HG02840 (cell line): Measurements from ENCODE around the gene DIAPH3.
A peak's percentile ranks its signal among the peaks of the same experiment; 100 is the strongest.

Source experiments
- ATAC-seq: cut with Tn5 transposase; IDR thresholded peaks from one replicate; pipeline ENCODE4 v1.9.1; 2021; ENCODE audit warnings: mild to moderate bottlenecking, moderate library complexity, moderate number of reproducible peaks; ENCODE audit not compliant: unreplicated experiment, low FRiP score

The DIAPH3 gene

GRCh38 chr13:59690857-59691500 is 472.7 kb downstream of the DIAPH3 start:
- ATAC-seq, result no peak

- no peak for ATAC-seq
Measured at GRCh38 chr13:59689057-59689456, 474.7 kb downstream of the DIAPH3 start.

DNA sequence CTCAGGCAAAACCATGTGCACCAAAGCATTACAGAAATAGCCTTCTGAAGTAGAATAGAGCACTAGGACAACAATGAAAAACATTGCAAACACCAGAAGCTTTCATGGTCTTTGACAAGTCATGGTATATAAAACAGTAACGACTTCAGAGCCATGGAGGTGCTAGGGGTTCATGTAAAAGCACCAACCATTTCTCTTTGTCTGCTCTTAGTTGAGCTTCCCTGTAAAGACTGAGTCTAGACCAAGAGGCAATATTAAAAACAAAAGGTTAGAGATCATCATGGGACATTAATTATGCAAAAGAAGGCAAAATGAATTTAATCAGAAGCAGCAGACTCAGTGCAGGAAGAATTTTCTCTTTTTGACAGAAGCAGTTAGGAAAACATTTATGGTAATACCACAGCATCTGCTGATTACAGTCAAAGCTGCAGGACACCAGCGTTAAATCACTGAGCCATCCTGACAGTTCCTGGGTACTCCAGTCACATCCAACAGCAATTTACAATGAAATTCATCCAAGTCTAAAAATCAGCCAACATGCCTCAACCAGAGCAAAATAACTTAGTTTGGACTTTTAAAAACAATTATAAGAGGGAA is 476.8 kb downstream of the DIAPH3 start:
- no peak for ATAC-seq

GRCh38 chr13:59684105-59684504 is 479.6 kb downstream of the DIAPH3 start:
- no peak for ATAC-seq

- ATAC-seq, result no peak
Measured at GRCh38 chr13:59681636-59682311, 482.0 kb downstream of the DIAPH3 start.

GRCh38 chr13:59680429-59681024 is 483.2 kb downstream of the DIAPH3 start:
- ATAC-seq, result no peak

DNA sequence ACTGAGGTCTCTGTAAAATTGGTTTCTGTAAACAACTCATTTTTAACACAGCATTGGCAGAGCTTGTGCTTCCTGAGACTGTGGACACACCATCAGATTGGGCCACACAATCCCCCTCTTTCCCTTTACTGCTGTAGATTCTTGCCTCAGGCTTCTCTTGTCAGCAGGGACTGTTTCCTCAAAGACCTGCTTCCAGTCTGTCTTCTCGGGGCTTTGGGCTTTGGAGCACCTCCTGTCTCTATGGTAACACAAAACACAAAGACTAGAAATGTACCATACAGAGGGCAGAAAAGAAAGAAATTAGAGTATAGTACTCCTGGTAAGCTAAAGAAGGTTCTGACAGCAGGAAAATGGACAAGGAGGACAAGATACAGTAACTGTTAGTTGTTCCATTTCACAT is 484.5 kb downstream of the DIAPH3 start:
- no peak for ATAC-seq

DNA sequence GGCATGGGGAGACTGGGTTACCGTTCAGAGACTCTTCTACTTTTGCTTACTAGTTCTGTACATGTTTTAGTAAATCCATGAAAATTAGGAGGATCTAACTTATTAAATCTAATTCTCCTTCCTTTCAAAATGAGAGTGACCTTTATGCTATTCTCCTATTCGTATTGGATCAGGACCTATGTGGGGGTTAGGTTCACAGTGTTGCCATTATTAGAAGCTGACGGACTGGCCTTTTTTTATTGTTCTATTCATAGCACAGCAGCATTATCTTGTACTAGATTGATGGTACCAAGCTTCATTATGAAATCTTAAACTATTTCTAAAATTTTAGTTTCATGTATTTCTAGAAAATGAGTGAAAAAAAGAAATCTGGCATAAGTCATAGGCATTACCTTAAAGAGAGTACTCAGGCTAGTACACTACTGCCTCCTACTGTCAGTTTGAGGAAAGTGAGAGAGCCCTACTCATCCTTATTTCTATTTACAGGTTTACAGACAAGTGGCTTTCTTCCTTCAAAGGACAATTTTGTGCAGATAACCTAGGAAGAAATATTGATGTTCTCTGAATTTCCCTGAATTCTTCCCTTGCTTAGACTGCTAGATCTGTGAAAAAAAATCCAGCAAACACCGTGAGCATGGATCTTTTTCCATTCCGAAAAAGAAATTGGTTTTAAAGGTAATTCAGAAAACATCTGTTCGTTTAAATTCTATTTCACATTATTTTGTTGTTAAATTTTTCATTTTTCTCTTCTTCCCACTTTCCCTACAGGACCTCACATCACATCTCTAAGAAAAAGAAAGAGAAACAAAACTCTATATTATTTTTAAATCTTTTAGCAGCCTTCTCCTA is 485.5 kb downstream of the DIAPH3 start:
- peak; percentile 69 for ATAC-seq

GRCh38 chr13:59677430-59677829 is 486.3 kb downstream of the DIAPH3 start:
- ATAC-seq, result no peak

DNA sequence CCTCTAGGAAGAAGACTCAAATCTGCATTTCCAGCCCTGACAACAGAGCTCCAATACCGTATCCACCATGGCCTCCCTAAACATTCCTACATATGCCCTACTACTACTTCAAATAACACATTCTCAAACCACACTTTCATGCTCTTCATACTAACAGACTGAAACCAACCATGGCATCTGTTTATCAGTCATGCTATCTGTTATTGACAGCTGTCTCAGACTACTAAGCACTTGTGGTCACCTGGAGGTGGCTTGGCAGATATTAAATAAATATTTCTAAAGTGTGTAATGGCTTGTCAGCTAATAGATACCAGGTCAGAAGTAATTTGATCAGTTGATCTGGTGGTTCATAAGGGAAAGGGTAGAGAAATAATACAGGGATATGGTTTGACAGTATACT is 489.1 kb downstream of the DIAPH3 start:
- ATAC-seq, result no peak

GRCh38 chr13:59673286-59673685 is 490.4 kb downstream of the DIAPH3 start:
- ATAC-seq, result no peak

DNA sequence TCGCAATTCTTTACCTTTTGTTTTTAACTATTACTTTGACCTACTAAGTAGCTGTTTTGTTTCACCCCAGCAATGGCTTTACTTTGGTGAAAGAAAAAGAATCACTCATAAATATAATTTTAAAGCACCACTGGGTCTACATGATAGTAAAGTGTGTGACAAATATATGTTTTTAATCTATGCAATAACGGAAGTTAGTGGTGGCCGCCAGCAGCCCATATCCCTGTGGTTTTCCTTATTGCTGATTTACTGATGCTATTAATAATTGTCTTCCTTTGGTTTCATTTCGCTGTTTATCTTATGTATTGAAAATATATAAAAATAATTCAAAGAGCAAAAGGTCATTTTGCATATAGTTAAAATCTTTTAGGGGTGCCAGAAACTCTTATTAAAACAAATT is 491.3 kb downstream of the DIAPH3 start:
- no peak for ATAC-seq

GRCh38 chr13:59671881-59672280 is 491.8 kb downstream of the DIAPH3 start:
- no peak for ATAC-seq

DNA sequence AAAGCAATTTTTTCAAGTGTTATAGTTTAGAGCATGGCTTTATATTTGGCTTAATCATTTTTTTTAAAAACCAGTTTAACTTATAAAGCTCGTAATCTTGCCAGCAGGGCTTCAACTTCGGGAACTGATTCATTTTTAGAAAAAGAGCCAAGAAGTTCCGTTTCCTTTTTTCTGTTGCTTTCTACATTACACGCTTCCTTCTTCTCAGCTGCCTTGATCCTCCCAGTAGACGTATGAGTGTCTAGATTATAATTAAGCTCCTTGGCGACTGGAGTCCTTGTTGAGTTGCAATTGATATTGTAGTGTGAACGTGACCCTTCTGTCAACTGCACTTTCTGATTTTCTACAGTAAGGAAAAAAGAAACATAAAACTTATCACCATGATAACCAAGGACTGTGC is 497.2 kb downstream of the DIAPH3 start:
- no peak for ATAC-seq

DNA sequence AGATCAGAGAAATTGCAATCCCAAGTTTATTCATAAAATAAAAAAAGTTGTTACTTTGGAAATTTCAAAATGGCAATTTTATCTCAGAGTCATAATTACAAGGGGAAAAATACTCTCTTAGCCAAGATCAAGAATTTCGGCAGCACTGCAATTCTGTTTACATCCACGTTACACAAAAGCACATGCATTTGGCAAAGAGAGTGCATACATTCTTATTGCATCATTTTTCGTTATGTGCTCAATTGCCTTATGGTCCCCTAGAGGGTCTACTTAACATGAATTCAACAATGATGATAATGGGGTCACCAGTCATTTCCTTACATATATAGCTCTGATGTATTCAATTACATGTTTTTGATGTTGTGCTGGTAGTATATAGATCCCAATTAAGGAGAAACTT is 498.0 kb downstream of the DIAPH3 start:
- ATAC-seq, result no peak

GRCh38 chr13:59665184-59665583 is 498.5 kb downstream of the DIAPH3 start:
- no peak for ATAC-seq

DNA sequence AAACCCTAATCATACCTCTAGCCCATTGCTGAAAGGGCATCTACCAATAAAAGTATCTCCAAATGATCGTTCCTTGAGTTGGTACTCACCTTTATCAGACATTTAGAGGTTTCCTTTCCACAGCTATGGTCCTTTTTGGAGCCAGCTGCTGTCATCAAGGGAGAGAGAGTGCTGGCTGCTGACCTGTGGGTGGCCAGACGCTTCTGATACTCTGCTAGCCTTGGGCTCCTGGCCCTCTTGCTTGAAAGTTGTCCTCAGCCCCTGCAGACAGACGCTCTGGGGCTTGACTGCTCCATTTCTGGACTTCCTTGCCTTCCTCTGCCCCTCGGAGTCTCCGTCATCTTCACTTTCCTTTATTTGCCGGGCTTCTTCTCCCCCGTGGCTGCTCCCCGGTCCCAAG is 499.1 kb downstream of the DIAPH3 start:
- no peak for ATAC-seq

DNA sequence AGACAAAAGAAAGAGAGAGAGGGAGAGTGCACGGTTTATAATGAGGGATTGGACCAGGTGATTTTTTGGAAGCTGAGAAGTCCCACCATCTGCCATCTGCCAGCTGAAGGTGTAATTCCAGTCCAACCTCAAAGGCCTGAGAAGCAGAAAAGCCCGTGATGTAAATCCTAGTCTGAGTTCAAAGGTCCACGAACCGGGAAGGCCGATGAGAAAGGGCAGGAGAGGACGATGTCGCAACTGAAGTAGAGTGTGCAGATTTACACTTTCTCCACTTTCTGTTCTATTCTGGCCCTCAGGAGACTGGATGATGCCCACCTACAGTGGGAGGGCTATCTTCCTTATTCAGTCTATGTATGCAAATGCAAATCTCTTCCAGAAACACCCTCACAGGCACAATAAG is 500.0 kb downstream of the DIAPH3 start:
- ATAC-seq, result no peak

DNA sequence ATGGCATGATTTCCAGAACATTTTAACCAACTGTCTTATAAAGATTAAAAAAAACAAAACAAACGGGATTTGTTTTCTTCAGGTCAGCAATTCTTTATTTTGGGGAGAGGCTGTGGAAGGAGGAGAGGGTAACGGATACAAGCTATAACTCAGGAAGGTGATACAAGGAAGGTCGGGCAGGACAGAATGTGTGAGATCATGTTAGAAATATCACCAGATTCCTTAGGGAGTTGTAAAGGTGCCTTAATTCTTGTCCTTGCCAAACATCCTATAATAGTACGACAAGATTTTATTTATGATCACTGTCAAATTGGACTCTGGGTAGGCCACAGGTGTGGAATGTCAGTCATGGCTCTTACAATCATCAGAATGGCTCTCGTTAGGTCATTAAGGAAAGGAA is 503.1 kb downstream of the DIAPH3 start:
- no peak for ATAC-seq

GRCh38 chr13:59659981-59660380 is 503.7 kb downstream of the DIAPH3 start:
- ATAC-seq, result no peak
